ENCODE data around the gene HOXA3.
A peak's percentile ranks its signal among the peaks of the same experiment; 100 is the strongest.

Gene HOXA3

GRCh38 chr7:27111751-27112277 is 40.6 kb downstream of the HOXA3 start:
- Histone ChIP-seq H3K23ac (ENCODE audit: low read length) (no peak overlapping the region), H2BK5ac (ENCODE audit: low read length) (no peak overlapping the region), H3K56ac (ENCODE audit: low read length) (no peak overlapping the region), H4K5ac (ENCODE audit: low read length) (no peak overlapping the region), H3K4ac (ENCODE audit: low read depth, low read length) (no peak overlapping the region), H3K4me1 (ENCODE audit: control insufficient read depth, low read depth, low read length) (no peaks in the 10 kb centered on the region), H3K4me3 (ENCODE audit: low read length) (no peak overlapping the region), H3K4me2 (ENCODE audit: low read length) (no peak overlapping the region), H4K8ac (ENCODE audit: low read depth, low read length) (no peak overlapping the region), H3K79me1 (ENCODE audit: low read length) (no peaks in the 10 kb centered on the region), H3K18ac (ENCODE audit: low read length) (no peak overlapping the region), H3K79me2 (ENCODE audit: control insufficient read depth, insufficient read depth, low read length) (no peaks in the 10 kb centered on the region), H2BK15ac (replicated peaks; ENCODE audit: low read depth) (no peak overlapping the region), H2AK5ac (ENCODE audit: low read length) (no peak overlapping the region), H3K36me3 (ENCODE audit: control insufficient read depth, insufficient read depth, low read length) (no peaks in the 10 kb centered on the region), H3K27ac (ENCODE audit: low read depth, low read length) (no peak overlapping the region), H3K9ac (ENCODE audit: low read length) (no peak overlapping the region), H3K27me3 (ENCODE audit: insufficient read depth, low read length, poor library complexity) (peaks cover 84% of the 10 kb centered on the region), H2BK120ac (ENCODE audit: low read depth, low read length) (no peak overlapping the region)
- WGBS (ENCODE audit: extremely low coverage, insufficient coverage, low lambda C conversion rate) = no CpG with 5 or more reads among the region's 4 CpGs
- no peak for DNase-seq

DNA sequence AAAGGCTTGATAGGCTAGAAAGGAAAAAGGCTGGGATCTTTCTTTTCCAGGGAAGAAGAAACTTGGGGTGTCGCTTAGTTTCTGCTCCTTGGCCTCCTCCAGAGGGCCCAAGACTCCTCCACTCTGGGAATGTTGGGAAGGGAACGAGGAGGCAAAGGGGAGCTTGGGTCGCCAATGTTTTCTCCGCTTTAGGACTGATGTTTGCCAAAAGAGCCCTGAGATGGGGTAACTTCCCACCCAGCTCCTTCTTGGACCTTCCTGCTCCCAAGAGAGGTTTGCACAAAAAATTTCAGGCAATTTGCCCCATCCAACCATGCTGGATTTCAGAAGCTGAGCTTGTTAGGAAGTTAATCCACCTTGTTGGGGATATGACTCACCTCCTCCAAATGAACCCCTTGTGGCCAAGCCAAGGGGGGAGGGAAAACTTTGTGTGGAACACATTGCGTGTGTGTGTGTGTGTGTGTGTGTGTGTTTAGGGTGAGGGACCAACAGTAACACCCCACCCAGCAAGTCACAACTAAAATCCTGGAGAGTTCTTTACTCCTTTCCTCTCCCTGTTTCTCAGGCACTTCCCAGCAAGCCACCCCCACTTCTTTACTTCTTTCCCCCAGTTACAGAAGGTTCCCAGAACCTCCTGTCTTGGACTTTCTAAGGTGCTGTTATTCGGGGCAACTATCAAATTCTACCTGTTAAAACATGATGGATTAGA is 41.2 kb downstream of the HOXA3 start:
- no peak overlapping the region for H3K23ac ChIP-seq (ENCODE audit: low read length)
- no CpG with 5 or more reads among the region's 6 CpGs for WGBS (ENCODE audit: extremely low coverage, insufficient coverage, low lambda C conversion rate)
- H2BK120ac ChIP-seq (ENCODE audit: low read depth, low read length) = no peak overlapping the region
- no peak overlapping the region for H3K4ac ChIP-seq (ENCODE audit: low read depth, low read length)
- H3K36me3 ChIP-seq (ENCODE audit: control insufficient read depth, insufficient read depth, low read length) = no peaks in the 10 kb centered on the region
- no peak overlapping the region for H4K5ac ChIP-seq (ENCODE audit: low read length)
- H3K27ac ChIP-seq (ENCODE audit: low read depth, low read length) = no peak overlapping the region
- no peaks in the 10 kb centered on the region for H3K79me1 ChIP-seq (ENCODE audit: low read length)
- no peak overlapping the region for H2AK5ac ChIP-seq (ENCODE audit: low read length)
- H3K18ac ChIP-seq (ENCODE audit: low read length) = no peak overlapping the region
- no peak overlapping the region for H3K4me2 ChIP-seq (ENCODE audit: low read length)
- no peak overlapping the region for H3K4me3 ChIP-seq (ENCODE audit: low read length)
- H4K8ac ChIP-seq (ENCODE audit: low read depth, low read length) = no peak overlapping the region
- peaks cover 82% of the 10 kb centered on the region for H3K27me3 ChIP-seq (ENCODE audit: insufficient read depth, low read length, poor library complexity)
- no peaks in the 10 kb centered on the region for H3K4me1 ChIP-seq (ENCODE audit: control insufficient read depth, low read depth, low read length)
- H2BK15ac ChIP-seq (replicated peaks; ENCODE audit: low read depth) = no peak overlapping the region
- H3K9ac ChIP-seq (ENCODE audit: low read length) = no peak overlapping the region
- DNase-seq = no peak
- no peaks in the 10 kb centered on the region for H3K79me2 ChIP-seq (ENCODE audit: control insufficient read depth, insufficient read depth, low read length)
- no peak overlapping the region for H2BK5ac ChIP-seq (ENCODE audit: low read length)
- no peak overlapping the region for H3K56ac ChIP-seq (ENCODE audit: low read length)

DNA sequence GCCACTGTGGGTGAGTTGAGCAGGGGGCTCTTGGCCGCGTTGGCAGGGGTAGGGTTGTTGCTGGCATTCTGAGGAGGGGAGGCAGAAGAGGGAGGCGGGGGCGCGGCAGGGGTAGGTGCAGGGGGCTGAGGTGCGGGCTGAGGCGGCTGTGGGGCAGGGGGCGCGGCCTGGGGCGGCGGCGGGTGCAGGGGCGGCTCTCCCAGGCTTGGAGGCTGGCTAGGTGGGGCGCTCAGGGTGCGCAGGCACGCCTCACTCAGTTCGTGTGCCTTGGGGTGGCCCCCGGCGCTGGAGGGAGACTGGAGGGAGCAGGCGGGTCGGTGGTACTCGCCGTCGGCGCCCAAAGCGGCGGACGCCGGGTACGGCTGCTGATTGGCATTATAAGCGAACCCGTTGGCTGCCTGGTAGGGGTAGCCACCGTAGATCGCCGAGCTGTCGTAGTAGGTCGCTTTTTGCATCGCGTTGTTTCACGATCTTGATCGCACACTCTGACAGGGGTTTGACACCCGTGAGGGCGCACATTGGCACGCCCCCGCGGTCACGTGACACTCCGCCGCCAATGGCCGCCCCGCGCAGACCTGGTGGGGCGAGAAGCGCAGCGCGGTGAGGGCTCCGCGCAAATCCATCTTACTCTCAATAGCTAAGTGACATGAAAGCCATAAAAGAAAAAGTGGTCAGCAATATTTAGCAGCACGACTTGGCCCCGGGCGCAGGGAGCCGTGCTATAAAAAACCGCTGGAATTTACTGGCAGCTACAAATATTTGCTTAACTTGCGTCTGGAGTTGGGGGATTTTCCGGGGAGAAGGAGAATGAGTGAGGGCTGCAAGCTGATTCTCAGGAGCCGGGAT is 42.0 kb downstream of the HOXA3 start:
- H3K4me3 ChIP-seq (ENCODE audit: low read length) = no peak overlapping the region
- no peak overlapping the region for H3K18ac ChIP-seq (ENCODE audit: low read length)
- H3K79me1 ChIP-seq (ENCODE audit: low read length) = no peaks in the 10 kb centered on the region
- no peaks in the 10 kb centered on the region for H3K36me3 ChIP-seq (ENCODE audit: control insufficient read depth, insufficient read depth, low read length)
- H3K56ac ChIP-seq (ENCODE audit: low read length) = no peak overlapping the region
- H2BK120ac ChIP-seq (ENCODE audit: low read depth, low read length) = no peak overlapping the region
- no peak overlapping the region for H2BK15ac ChIP-seq (replicated peaks; ENCODE audit: low read depth)
- H3K9ac ChIP-seq (ENCODE audit: low read length) = no peak overlapping the region
- peaks cover 82% of the 10 kb centered on the region for H3K27me3 ChIP-seq (ENCODE audit: insufficient read depth, low read length, poor library complexity)
- H3K23ac ChIP-seq (ENCODE audit: low read length) = no peak overlapping the region
- H3K79me2 ChIP-seq (ENCODE audit: control insufficient read depth, insufficient read depth, low read length) = no peaks in the 10 kb centered on the region
- no peak overlapping the region for H2AK5ac ChIP-seq (ENCODE audit: low read length)
- WGBS (ENCODE audit: extremely low coverage, insufficient coverage, low lambda C conversion rate) = no CpG with 5 or more reads among the region's 66 CpGs
- H3K27ac ChIP-seq (ENCODE audit: low read depth, low read length) = no peak overlapping the region
- no peak overlapping the region for H4K5ac ChIP-seq (ENCODE audit: low read length)
- H3K4me1 ChIP-seq (ENCODE audit: control insufficient read depth, low read depth, low read length) = no peaks in the 10 kb centered on the region
- no peak overlapping the region for H3K4ac ChIP-seq (ENCODE audit: low read depth, low read length)
- no peak overlapping the region for H4K8ac ChIP-seq (ENCODE audit: low read depth, low read length)
- peak overlapping the region; percentile 64 for H3K4me2 ChIP-seq (ENCODE audit: low read length)
- no peak overlapping the region for H2BK5ac ChIP-seq (ENCODE audit: low read length)
- peak; percentile 43 for DNase-seq

DNA sequence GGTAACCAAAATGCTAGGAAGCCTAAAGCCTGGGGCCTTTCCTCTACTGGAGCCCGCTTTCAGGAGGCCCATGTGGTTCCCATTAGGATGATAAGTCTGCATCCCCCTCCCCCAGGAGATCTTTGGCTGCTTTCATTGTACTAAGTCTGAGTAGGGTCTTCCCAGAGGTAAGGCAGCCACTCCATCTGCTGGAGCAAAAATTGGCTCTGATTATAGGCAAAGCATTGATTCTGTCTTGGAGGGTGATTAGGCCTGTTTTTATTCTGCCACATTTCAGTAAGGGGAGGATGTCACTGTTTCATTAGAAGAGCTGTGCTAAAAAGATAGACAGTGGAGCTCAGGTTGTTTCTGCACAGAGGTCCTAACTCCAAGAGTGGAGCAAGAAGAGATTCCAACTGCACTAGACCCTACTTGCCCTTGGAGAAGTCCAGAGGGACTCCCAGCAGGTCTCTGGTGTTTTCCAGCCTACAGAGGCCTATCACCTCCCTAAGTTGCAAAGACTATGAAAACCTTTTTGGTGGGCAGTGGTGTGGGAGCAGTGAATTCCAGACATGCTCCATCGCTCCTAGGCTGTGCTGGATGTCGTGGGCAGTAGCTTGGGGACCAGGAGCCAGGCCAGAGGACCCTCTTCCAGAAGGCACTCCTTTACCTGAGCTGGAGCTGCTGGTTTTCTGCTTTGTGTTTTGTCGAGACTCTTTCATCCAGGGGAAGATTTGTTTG is 42.8 kb downstream of the HOXA3 start:
- H2BK15ac ChIP-seq (replicated peaks; ENCODE audit: low read depth) = no peak overlapping the region
- H4K5ac ChIP-seq (ENCODE audit: low read length) = no peak overlapping the region
- no peak overlapping the region for H2BK5ac ChIP-seq (ENCODE audit: low read length)
- no peak overlapping the region for H3K9ac ChIP-seq (ENCODE audit: low read length)
- no peak overlapping the region for H3K4ac ChIP-seq (ENCODE audit: low read depth, low read length)
- no peak overlapping the region for H3K4me2 ChIP-seq (ENCODE audit: low read length)
- H3K27me3 ChIP-seq (ENCODE audit: insufficient read depth, low read length, poor library complexity) = peaks cover 82% of the 10 kb centered on the region
- no peaks in the 10 kb centered on the region for H3K36me3 ChIP-seq (ENCODE audit: control insufficient read depth, insufficient read depth, low read length)
- H4K8ac ChIP-seq (ENCODE audit: low read depth, low read length) = no peak overlapping the region
- H3K56ac ChIP-seq (ENCODE audit: low read length) = no peak overlapping the region
- H3K27ac ChIP-seq (ENCODE audit: low read depth, low read length) = no peak overlapping the region
- no CpG with 5 or more reads among the region's 4 CpGs for WGBS (ENCODE audit: extremely low coverage, insufficient coverage, low lambda C conversion rate)
- H2BK120ac ChIP-seq (ENCODE audit: low read depth, low read length) = no peak overlapping the region
- H3K79me2 ChIP-seq (ENCODE audit: control insufficient read depth, insufficient read depth, low read length) = no peaks in the 10 kb centered on the region
- H3K23ac ChIP-seq (ENCODE audit: low read length) = no peak overlapping the region
- no peak overlapping the region for H2AK5ac ChIP-seq (ENCODE audit: low read length)
- H3K4me3 ChIP-seq (ENCODE audit: low read length) = no peak overlapping the region
- H3K4me1 ChIP-seq (ENCODE audit: control insufficient read depth, low read depth, low read length) = no peaks in the 10 kb centered on the region
- no peak for DNase-seq
- no peaks in the 10 kb centered on the region for H3K79me1 ChIP-seq (ENCODE audit: low read length)
- H3K18ac ChIP-seq (ENCODE audit: low read length) = no peak overlapping the region

- peak; percentile 81 for DNase-seq
- Histone ChIP-seq H3K9ac (ENCODE audit: low read length) (no peak overlapping the region), H2BK5ac (ENCODE audit: low read length) (no peak overlapping the region), H3K36me3 (ENCODE audit: control insufficient read depth, insufficient read depth, low read length) (no peaks in the 10 kb centered on the region), H3K4me1 (ENCODE audit: control insufficient read depth, low read depth, low read length) (no peaks in the 10 kb centered on the region), H3K56ac (ENCODE audit: low read length) (peak overlapping the region; percentile 56), H3K79me2 (ENCODE audit: control insufficient read depth, insufficient read depth, low read length) (no peaks in the 10 kb centered on the region), H4K5ac (ENCODE audit: low read length) (no peak overlapping the region), H3K4me2 (ENCODE audit: low read length) (peak overlapping the region; percentile 20), H3K4ac (ENCODE audit: low read depth, low read length) (no peak overlapping the region), H2BK120ac (ENCODE audit: low read depth, low read length) (no peak overlapping the region), H4K8ac (ENCODE audit: low read depth, low read length) (no peak overlapping the region), H2BK15ac (replicated peaks; ENCODE audit: low read depth) (no peak overlapping the region), H3K27me3 (ENCODE audit: insufficient read depth, low read length, poor library complexity) (peaks cover 87% of the 10 kb centered on the region), H3K79me1 (ENCODE audit: low read length) (no peaks in the 10 kb centered on the region), H3K18ac (ENCODE audit: low read length) (no peak overlapping the region), H3K4me3 (ENCODE audit: low read length) (no peak overlapping the region), H2AK5ac (ENCODE audit: low read length) (no peak overlapping the region), H3K23ac (ENCODE audit: low read length) (no peak overlapping the region), H3K27ac (ENCODE audit: low read depth, low read length) (no peak overlapping the region)
- no CpG with 5 or more reads among the region's 41 CpGs for WGBS (ENCODE audit: extremely low coverage, insufficient coverage, low lambda C conversion rate)
Observed at GRCh38 chr7:27108390-27109127, 43.8 kb downstream of the HOXA3 start.

All from mesendoderm (in vitro differentiated cells).